Calu3 (cell line): ENCODE results near the gene MAP3K2. TPM values are rescaled to one million over a fixed set of nuclear protein-coding genes. Genes with fewer than 3 reads are reported as not detected.
A peak's percentile ranks its signal among the peaks of the same experiment; 100 is the strongest.

Experiments
- BruUV-seq: library from RNA; stranded (reverse); fragments of 400-500 nt; replicated peaks from 2 replicates; lab custom pipeline; 2021; lab: Mats Ljungman, UMichigan
- CTCF ChIA-PET: fragments of 300-600 bp; sonication (Branson Sonifier 250); formaldehyde crosslinking; loops from one replicate; lab custom pipeline; 2022; ENCODE audit warnings: antibody characterized with exemption; lab: Charles Lee
- DNase-seq: peaks from one replicate; pipeline ENCODE4 v3.0.0; 2022
- H3K27ac Mint-ChIP-seq: one replicate; pipeline ENCODE4 v1.8.0; 2022; ENCODE audit warnings: mixed read lengths; ENCODE audit not compliant: unreplicated experiment
- H3K27me3 Mint-ChIP-seq: one replicate; pipeline ENCODE4 v1.8.0; 2022; ENCODE audit warnings: mixed read lengths; ENCODE audit not compliant: unreplicated experiment
- H3K36me3 Mint-ChIP-seq: one replicate; pipeline ENCODE4 v1.8.0; 2022; ENCODE audit warnings: mild to moderate bottlenecking, moderate library complexity, mixed read lengths; ENCODE audit not compliant: insufficient read depth, unreplicated experiment
- H3K4me1 Mint-ChIP-seq: one replicate; pipeline ENCODE4 v1.8.0; 2022; ENCODE audit warnings: mild to moderate bottlenecking, low read depth, mixed read lengths; ENCODE audit not compliant: unreplicated experiment
- H3K4me3 Mint-ChIP-seq: one replicate; pipeline ENCODE4 v1.8.0; 2022; ENCODE audit warnings: mild to moderate bottlenecking, low read depth, moderate library complexity, mixed read lengths; ENCODE audit not compliant: unreplicated experiment
- H3K9me3 Mint-ChIP-seq: one replicate; pipeline ENCODE4 v1.8.0; 2022; ENCODE audit warnings: low read depth, mixed read lengths; ENCODE audit not compliant: unreplicated experiment
- CTCF ChIP-seq: fragments of 200-600 bp; IDR thresholded peaks from one replicate; pipeline ENCODE4 v1.8.0; 2022; ENCODE audit warnings: antibody characterized with exemption; ENCODE audit not compliant: unreplicated experiment
- intact Hi-C: fragments of 100-400 bp; cut with micrococcal nuclease; formaldehyde crosslinking; loops from one replicate; pipeline ENCODE4 v1.10.0; 2022; ENCODE audit not compliant: unreplicated experiment
- total RNA-seq: library from RNA; stranded (reverse); gene quantifications from 2 replicates; pipeline ENCODE4 v1.2.3, GENCODE V29; 2022

Gene MAP3K2
- total RNA-seq, 1 experiment from 2014 or later, result 60.9 TPM

GRCh38 chr2:127378720-127379119 is 9.1 kb downstream of the MAP3K2 start:
- no peak for TF ChIP-seq CTCF
- peaks cover 9% of the 10 kb centered on the region for H3K4me1 Mint-ChIP-seq
- H3K4me3 Mint-ChIP-seq, result no peak overlapping the region
- no peak overlapping the region for H3K27ac Mint-ChIP-seq
- CTCF ChIA-PET, result interaction anchor here (1.2 kb wide), 1 partner anchor 32 kb away, joined by 3 read pairs; no protein-coding TSS in a partner anchor
- intact Hi-C loops, result no loop called here
- DNase-seq, result no peak
- H3K9me3 Mint-ChIP-seq, result peaks cover 5% of the 10 kb centered on the region
- H3K27me3 Mint-ChIP-seq, result no peaks in the 10 kb centered on the region
- no peaks in the 10 kb centered on the region for H3K36me3 Mint-ChIP-seq
- no TSS peak for BruUV-seq

DNA sequence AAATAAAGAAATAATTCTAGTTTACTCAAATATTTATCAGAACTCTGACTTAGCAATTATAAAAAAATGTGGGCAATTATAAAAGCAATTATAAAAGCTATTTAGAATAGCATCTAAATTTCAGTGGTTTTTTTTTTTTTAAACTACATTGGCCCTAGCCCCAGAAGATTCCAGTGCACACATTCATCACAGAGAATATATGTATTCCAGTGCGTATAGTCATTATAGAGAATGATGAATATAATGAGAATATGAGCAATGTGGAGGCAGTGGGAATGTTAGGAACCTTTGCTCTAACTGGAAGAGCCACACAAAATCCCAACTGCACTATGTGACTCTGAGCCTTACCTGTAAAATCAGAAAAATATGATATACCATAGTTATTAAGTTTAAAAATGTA is 10.5 kb downstream of the MAP3K2 start:
- no peak for DNase-seq
- Mint-ChIP-seq H3K9me3 (peaks cover 8% of the 10 kb centered on the region), H3K27ac (peak overlapping the region; percentile 14), H3K4me1 (peaks cover 9% of the 10 kb centered on the region), H3K27me3 (no peaks in the 10 kb centered on the region), H3K4me3 (no peak overlapping the region), H3K36me3 (no peaks in the 10 kb centered on the region)
- intact Hi-C loops, result no loop called here
- CTCF ChIA-PET, result no interaction called here
- no peak for TF ChIP-seq CTCF
- no TSS peak for BruUV-seq

- CTCF ChIA-PET, result no interaction called here
- no peak for TF ChIP-seq CTCF
- BruUV-seq, result no TSS peak
- no peaks in the 10 kb centered on the region for H3K27me3 Mint-ChIP-seq
- H3K4me1 Mint-ChIP-seq, result peaks cover 9% of the 10 kb centered on the region
- H3K4me3 Mint-ChIP-seq, result no peak overlapping the region
- intact Hi-C loops, result no loop called here
- no peaks in the 10 kb centered on the region for H3K36me3 Mint-ChIP-seq
- no peak overlapping the region for H3K27ac Mint-ChIP-seq
- no peak for DNase-seq
- peaks cover 8% of the 10 kb centered on the region for H3K9me3 Mint-ChIP-seq
Observed at GRCh38 chr2:127376257-127376656, 11.5 kb downstream of the MAP3K2 start.

DNA sequence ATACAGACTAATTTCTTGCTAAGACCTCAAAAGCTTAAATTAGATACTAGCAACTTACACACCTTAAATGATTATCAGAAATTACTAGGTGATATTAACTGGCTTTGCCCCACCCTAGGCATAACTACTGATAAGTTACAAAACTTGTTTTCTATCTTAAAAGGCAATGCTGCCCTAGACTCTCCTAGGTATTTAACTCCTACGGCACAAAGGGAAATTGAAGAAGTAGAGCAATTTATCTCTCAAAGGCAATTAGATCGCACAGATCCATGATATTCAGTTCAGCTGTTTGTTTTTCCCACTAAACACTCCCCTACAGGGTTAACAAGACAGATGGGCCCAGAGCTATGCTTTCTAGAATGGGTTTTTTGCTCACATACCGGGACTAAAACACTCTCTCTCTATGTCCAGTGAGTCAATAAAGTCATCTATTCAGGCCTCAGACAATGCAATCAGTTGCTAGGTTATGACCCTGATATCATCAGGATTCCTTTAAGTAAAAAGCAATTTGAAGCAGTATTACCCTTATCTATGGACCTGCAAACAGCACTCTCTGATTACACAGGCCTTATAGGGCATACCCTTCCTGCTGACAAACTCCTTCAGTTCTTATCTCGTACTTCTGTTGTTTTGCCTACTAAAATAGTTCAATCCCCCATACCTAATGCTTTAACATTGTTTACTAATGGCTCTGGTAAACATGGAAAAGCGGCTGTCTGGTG is 14.3 kb downstream of the MAP3K2 start:
- TF ChIP-seq CTCF, result no peak
- Mint-ChIP-seq H3K9me3 (peaks cover 8% of the 10 kb centered on the region), H3K27ac (no peak overlapping the region), H3K27me3 (no peaks in the 10 kb centered on the region), H3K36me3 (no peaks in the 10 kb centered on the region), H3K4me1 (peaks cover 9% of the 10 kb centered on the region), H3K4me3 (no peak overlapping the region)
- BruUV-seq, result no TSS peak
- no peak for DNase-seq
- intact Hi-C loops, result no loop called here
- CTCF ChIA-PET, result no interaction called here
